B cell (primary cell): ENCODE results near the gene TBCD. TPM values are rescaled to one million over a fixed set of nuclear protein-coding genes. Genes with fewer than 3 reads are reported as not detected.

Experiments
- ATAC-seq: fragments of 200-7000 bp; cut with Tn5 transposase; one replicate; pipeline ENCODE4 v1.10.0; 2021; ENCODE audit warnings: low read depth, mild to moderate bottlenecking, moderate number of reproducible peaks, moderate library complexity
- CTCF ChIA-PET: fragments of 350-600 bp; sonication (Branson Sonifier 250); formaldehyde crosslinking; loops from one replicate; lab custom pipeline; 2021; ENCODE audit warnings: antibody characterized with exemption, inconsistent platforms; lab: Charles Lee
- POLR2A ChIA-PET: fragments of 350-600 bp; sonication (Branson Sonifier 250); formaldehyde crosslinking; loops from one replicate; lab custom pipeline; 2021; ENCODE audit warnings: antibody characterized with exemption; lab: Charles Lee
- DNase-seq: peaks from one replicate; pipeline ENCODE4 v3.0.0; 2013
- H2AFZ ChIP-seq: 2 replicates; pipeline ENCODE4 v1.6.1; 2012; ENCODE audit warnings: mild to moderate bottlenecking, low read depth, low read length; ENCODE audit not compliant: insufficient read depth, poor library complexity, severe bottlenecking
- H3K27ac ChIP-seq, 2 donors: 1 replicate in 1 of 2; 2 replicates in 1 of 2; pipeline ENCODE4 v1.5.1; 2012 to 2013; ENCODE audit warnings: low read length in 2 of 2, mild to moderate bottlenecking in 2 of 2, moderate library complexity in 1 of 2
- H3K27me3 ChIP-seq, 4 experiments: fragments of 200-600 bp in 1 of 4; sonication (generic) in 1 of 4; replicated peaks in 1 of 4; 1 replicate in 2 of 4; 2 replicates in 2 of 4; pipeline versions ENCODE4 v1.6.1 to v1.7.0; 2013 to 2016; ENCODE audit warnings: low read length in 3 of 4, mild to moderate bottlenecking in 2 of 4, mixed read lengths in 1 of 4, moderate library complexity in 1 of 4; ENCODE audit not compliant: insufficient read depth in 4 of 4, control insufficient read depth in 3 of 4; ENCODE audit errors: control extremely low read depth in 1 of 4
- H3K36me3 ChIP-seq, 2 experiments: replicated peaks in 1 of 2; 1 replicate in 1 of 2; 2 replicates in 1 of 2; pipeline versions ENCODE4 v1.6.1 to v1.7.1; 2013; ENCODE audit warnings: low read length in 1 of 2; ENCODE audit not compliant: insufficient read depth in 2 of 2, control insufficient read depth in 1 of 2; ENCODE audit errors: control extremely low read depth in 1 of 2, extremely low read depth in 1 of 2
- H3K4me1 ChIP-seq, 2 donors: fragments of 200-600 bp in 1 of 2; sonication (generic) in 1 of 2; 1 replicate in 1 of 2; 2 replicates in 1 of 2; pipeline versions ENCODE4 v1.5.1 to v1.6.1; 2013 to 2017; ENCODE audit warnings: low read length in 2 of 2; ENCODE audit not compliant: control insufficient read depth in 2 of 2, insufficient read depth in 2 of 2
- H3K4me2 ChIP-seq: replicated peaks from 2 replicates; pipeline ENCODE3; 2012; ENCODE audit warnings: mild to moderate bottlenecking, low read depth, low read length; ENCODE audit not compliant: poor library complexity, severe bottlenecking
- H3K4me3 ChIP-seq, 5 experiments: fragments of 200-600 bp in 1 of 5; sonication (generic) in 1 of 5; 1 replicate in 3 of 5; 2 replicates in 2 of 5; pipeline versions ENCODE4 v1.5.1 to v1.7.0; 2011 to 2016; ENCODE audit warnings: low read length in 4 of 5, mild to moderate bottlenecking in 4 of 5, low read depth in 2 of 5, control low read depth in 1 of 5, moderate library complexity in 1 of 5; ENCODE audit not compliant: insufficient read depth in 1 of 5; ENCODE audit errors: control extremely low read depth in 1 of 5, extremely low read depth in 1 of 5
- H3K79me2 ChIP-seq: fragments of 200-600 bp; sonication (generic); one replicate; pipeline ENCODE4 v1.6.0; 2016; ENCODE audit warnings: low read length; ENCODE audit not compliant: control insufficient read depth, insufficient read depth
- H3K9ac ChIP-seq: fragments of 200-600 bp; sonication (generic); 2 replicates; pipeline ENCODE4 v1.6.1; 2017; ENCODE audit warnings: mild to moderate bottlenecking, low read length, moderate library complexity
- H3K9me3 ChIP-seq, 3 donors: one replicate each; pipeline versions ENCODE4 v1.6.1 to v1.7.1; 2013; ENCODE audit warnings: low read length in 2 of 3; ENCODE audit not compliant: control insufficient read depth in 2 of 3, insufficient read depth in 1 of 3; ENCODE audit errors: control extremely low read depth in 1 of 3
- H4K20me1 ChIP-seq: 2 replicates; pipeline ENCODE4 v1.6.0; 2012; ENCODE audit warnings: mild to moderate bottlenecking, low read length; ENCODE audit not compliant: insufficient read depth, control insufficient read depth, poor library complexity, severe bottlenecking
- H3K27ac Mint-ChIP-seq: one replicate; pipeline ENCODE4 v1.8.0; 2021; ENCODE audit warnings: mixed read lengths
- H3K27me3 Mint-ChIP-seq: one replicate; pipeline ENCODE4 v1.8.0; 2021; ENCODE audit warnings: mixed read lengths
- H3K4me1 Mint-ChIP-seq: one replicate; pipeline ENCODE4 v1.8.0; 2021; ENCODE audit warnings: mixed read lengths
- H3K4me3 Mint-ChIP-seq: one replicate; pipeline ENCODE4 v1.8.0; 2021; ENCODE audit warnings: mixed read lengths
- H3K9me3 Mint-ChIP-seq: one replicate; pipeline ENCODE4 v1.8.0; 2022; ENCODE audit warnings: mixed read lengths; ENCODE audit not compliant: insufficient read depth
- CTCF ChIP-seq: fragments of 200-600 bp; IDR thresholded peaks from one replicate; pipeline ENCODE4 v1.8.0; 2022; ENCODE audit warnings: antibody characterized with exemption, mild to moderate bottlenecking
- EZH2 ChIP-seq: IDR thresholded peaks from 2 replicates; pipeline ENCODE4 v1.6.1; 2012; ENCODE audit warnings: borderline replicate concordance, low read depth, mild to moderate bottlenecking, moderate library complexity, low read length; ENCODE audit not compliant: insufficient read depth, poor library complexity, severe bottlenecking
- WGBS: methylation state at CpG from one replicate; pipeline ENCODE4 v1.1.5; 2013; ENCODE audit warnings: missing lambda C conversion rate; ENCODE audit not compliant: insufficient coverage; 5-methylcytosine and 5-hydroxymethylcytosine counted together
- intact Hi-C: fragments of 100-400 bp; cut with micrococcal nuclease; formaldehyde crosslinking; loops from one replicate; pipeline ENCODE4 v1.10.0; 2022
- polyA plus RNA-seq: library from polyadenylated mRNA; depleted of rRNA; stranded (reverse); fragments of >200 nt; gene quantifications from 2 replicates; pipeline ENCODE4 v1.2.3, GENCODE V29; 2012
- total RNA-seq, 2 donors: library from RNA; stranded (reverse); fragments of 120-200 nt in 1 of 2; gene quantifications; 1 replicate in 1 of 2; 2 replicates in 1 of 2; pipeline versions ENCODE4 v1.2.3 to v1.2.4, GENCODE V29; 2013 to 2022

TBCD gene
- total and polyA plus RNA-seq, 2 donors (not counting 1 experiment from before 2014, with no cell fraction given), result 60.8 to 101 TPM

DNA sequence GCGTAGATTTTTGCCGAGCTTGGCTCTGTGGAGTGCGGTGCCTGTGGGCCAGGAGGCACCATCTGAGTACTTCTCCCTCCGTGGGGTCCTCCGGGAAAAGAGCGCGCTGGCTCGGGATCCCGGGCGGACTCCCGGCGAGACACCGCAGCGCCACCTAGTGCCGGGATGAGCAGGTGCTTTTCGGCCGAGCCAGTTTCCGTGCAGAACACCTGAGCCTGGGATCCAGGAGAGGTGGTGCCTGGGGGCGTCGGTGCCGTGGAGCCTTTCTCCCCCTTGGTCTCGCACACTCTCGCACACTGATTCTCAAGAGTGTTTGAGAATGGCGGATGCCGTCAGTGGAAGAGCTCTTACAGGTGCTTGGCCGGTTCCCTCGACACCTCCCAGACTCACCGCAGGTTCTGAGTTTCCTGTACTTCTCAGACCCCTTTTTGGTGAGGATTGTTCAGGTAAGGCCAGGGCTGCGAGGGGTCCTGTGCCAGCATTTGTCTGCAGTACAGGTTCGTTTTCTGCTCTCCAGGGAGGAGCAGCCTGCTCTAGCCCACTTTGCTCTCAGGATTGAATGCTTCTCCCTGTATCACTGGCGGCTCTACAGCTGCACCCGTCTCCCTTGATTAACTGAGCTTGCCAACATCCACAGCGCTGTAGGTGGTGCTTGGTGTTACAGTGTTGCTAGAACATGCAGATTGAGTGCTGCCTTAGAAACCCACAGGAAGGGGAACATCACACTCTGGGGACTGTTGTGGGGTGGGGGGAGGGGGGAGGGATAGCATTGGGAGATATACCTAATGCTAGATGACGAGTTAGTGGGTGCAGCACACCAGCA, 23.3 kb downstream of the TBCD start:
- H3K4me1 Mint-ChIP-seq, result peaks cover 21% of the 10 kb centered on the region
- peak; percentile 67 for DNase-seq
- H3K27me3 ChIP-seq, result no peaks in the 10 kb centered on the region
- CTCF ChIA-PET, result interaction anchor here (0.6 to 4.2 kb wide), 13 partner anchors 16 to 425 kb away, joined by 3 to 25 read pairs (median 3); no protein-coding TSS in a partner anchor
- H3K36me3 ChIP-seq, result no peaks in the 10 kb centered on the region
- peak overlapping the region; percentile 32 for H3K27ac Mint-ChIP-seq
- peak overlapping the region; percentile 14 for H2AFZ ChIP-seq
- H3K27me3 Mint-ChIP-seq, result no peaks in the 10 kb centered on the region
- intact Hi-C loops, result loop anchor here (2.0 kb wide), 2 partner anchors 106 to 422 kb away; no protein-coding TSS in a partner anchor
- no peaks in the 10 kb centered on the region for H4K20me1 ChIP-seq
- H3K4me3 Mint-ChIP-seq, result peak overlapping the region; percentile 70
- no peaks in the 10 kb centered on the region for H3K9me3 ChIP-seq
- POLR2A ChIA-PET, result no interaction called here
- peaks cover 16 to 29% of the 10 kb centered on the region in 2 donors for H3K4me1 ChIP-seq
- H3K9me3 Mint-ChIP-seq, result no peaks in the 10 kb centered on the region
- TF ChIP-seq EZH2 (no peak), CTCF (peak; percentile 77)
- H3K79me2 ChIP-seq, result no peaks in the 10 kb centered on the region
- peak overlapping the region in 2 of 5 experiments; percentile 29 to 39 for H3K4me3 ChIP-seq
- H3K9ac ChIP-seq, result peak overlapping the region; percentile 24
- 38% methylated on average over 25 of the region's 34 CpGs for WGBS
- peak overlapping the region; percentile 58 for H3K4me2 ChIP-seq
- peak overlapping the region in 1 of 2 donors; percentile 20 for H3K27ac ChIP-seq
- ATAC-seq, result peak; percentile 84

- WGBS, result 65% methylated on average over 12 of the region's 13 CpGs
- Histone ChIP-seq H2AFZ (no peak overlapping the region), H3K4me2 (peak overlapping the region; percentile 43), H3K36me3 (no peaks in the 10 kb centered on the region), H4K20me1 (no peaks in the 10 kb centered on the region), H3K27ac (no peak overlapping the region), H3K4me1 (peaks cover 16 to 29% of the 10 kb centered on the region in 2 donors), H3K9me3 (no peaks in the 10 kb centered on the region), H3K27me3 (no peaks in the 10 kb centered on the region), H3K4me3 (no peak overlapping the region), H3K79me2 (no peaks in the 10 kb centered on the region), H3K9ac (no peak overlapping the region)
- TF ChIP-seq CTCF (no peak), EZH2 (no peak)
- ATAC-seq (peak; percentile 37), DNase-seq (peak; percentile 56)
- Mint-ChIP-seq H3K9me3 (no peaks in the 10 kb centered on the region), H3K4me3 (no peak overlapping the region), H3K27me3 (no peaks in the 10 kb centered on the region), H3K4me1 (peaks cover 21% of the 10 kb centered on the region), H3K27ac (no peak overlapping the region)
- POLR2A ChIA-PET, result no interaction called here
- intact Hi-C loops, result no loop called here
- CTCF ChIA-PET, result interaction anchor here (0.7 to 4.2 kb wide), 4 partner anchors 42 to 423 kb away, joined by 3 to 25 read pairs (median 9); no protein-coding TSS in a partner anchor
Measured at GRCh38 chr17:82776454-82776853, 24.6 kb downstream of the TBCD start.
